ENCODE results near the gene ADRM1.

Gene ADRM1

DNA sequence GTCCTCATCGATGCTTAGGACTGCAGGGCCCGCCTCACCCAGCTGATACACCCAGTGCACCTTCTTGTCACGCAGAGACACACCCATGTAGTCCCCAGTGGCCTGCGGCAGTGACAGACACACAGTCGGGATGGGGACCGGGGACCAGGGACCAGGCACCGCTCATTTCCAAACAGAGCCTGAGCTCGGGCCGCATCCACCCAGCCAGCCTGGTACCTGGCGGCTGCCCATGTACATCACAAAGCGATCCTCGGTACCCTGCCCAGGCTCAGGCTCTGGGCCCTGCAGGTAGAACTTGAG, 11.5 kb downstream of the ADRM1 start:
- no peaks in the 10 kb centered on the region for H3K9me3 ChIP-seq (ENCODE audit: low read length)
- no peak overlapping the region for H3K27ac ChIP-seq (ENCODE audit: low read depth, low read length)
- peaks cover 70% of the 10 kb centered on the region for H3K36me3 ChIP-seq (ENCODE audit: insufficient read depth, low read length)
- no peaks in the 10 kb centered on the region for H3K27me3 ChIP-seq (ENCODE audit: control insufficient read depth in 1 of 2, insufficient read depth in 2 of 2, low read length in 2 of 2)
- no peak overlapping the region for H3K4me3 ChIP-seq (ENCODE audit: low read depth in 1 of 2, low read length in 2 of 2)
- H3K9ac ChIP-seq (ENCODE audit: low read length): no peak overlapping the region
- no peaks in the 10 kb centered on the region for H3K4me1 ChIP-seq (ENCODE audit: insufficient read depth, low read length)

DNA sequence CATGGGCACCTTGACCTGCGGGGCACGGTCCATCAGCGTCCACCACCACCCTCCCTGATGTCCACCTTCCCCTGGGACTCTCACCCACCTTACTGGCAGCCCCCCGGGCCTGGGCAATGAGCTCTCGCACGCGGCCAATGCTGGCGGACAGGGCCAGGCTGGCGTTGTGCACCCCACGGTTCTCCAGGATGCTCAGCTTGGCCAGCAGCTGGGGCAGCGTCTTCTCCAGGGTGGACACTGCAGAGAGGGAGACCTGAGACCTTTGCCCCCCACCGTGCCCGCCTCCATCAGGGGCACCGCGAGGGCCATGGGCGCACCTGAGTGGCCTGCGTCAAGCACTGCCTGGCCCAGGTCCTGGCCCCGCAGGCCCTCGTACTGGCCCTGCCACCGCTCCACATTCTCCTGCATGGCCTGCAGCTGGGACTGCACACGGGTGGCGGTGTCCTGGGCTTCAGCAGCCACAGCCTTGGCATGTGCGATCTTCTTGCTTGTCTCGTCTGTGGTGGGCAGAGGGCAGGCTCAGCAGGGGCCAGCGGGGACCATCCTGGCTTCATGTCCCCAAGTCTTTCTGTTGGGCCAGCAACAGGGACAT, 12.0 kb downstream of the ADRM1 start:
- H3K27ac ChIP-seq (ENCODE audit: low read depth, low read length): no peak overlapping the region
- H3K27me3 ChIP-seq (ENCODE audit: control insufficient read depth in 1 of 2, insufficient read depth in 2 of 2, low read length in 2 of 2): no peaks in the 10 kb centered on the region
- H3K4me3 ChIP-seq (ENCODE audit: low read depth in 1 of 2, low read length in 2 of 2): no peak overlapping the region
- peaks cover 74% of the 10 kb centered on the region for H3K36me3 ChIP-seq (ENCODE audit: insufficient read depth, low read length)
- no peak overlapping the region for H3K9ac ChIP-seq (ENCODE audit: low read length)
- H3K4me1 ChIP-seq (ENCODE audit: insufficient read depth, low read length): no peaks in the 10 kb centered on the region
- H3K9me3 ChIP-seq (ENCODE audit: low read length): no peaks in the 10 kb centered on the region

DNA sequence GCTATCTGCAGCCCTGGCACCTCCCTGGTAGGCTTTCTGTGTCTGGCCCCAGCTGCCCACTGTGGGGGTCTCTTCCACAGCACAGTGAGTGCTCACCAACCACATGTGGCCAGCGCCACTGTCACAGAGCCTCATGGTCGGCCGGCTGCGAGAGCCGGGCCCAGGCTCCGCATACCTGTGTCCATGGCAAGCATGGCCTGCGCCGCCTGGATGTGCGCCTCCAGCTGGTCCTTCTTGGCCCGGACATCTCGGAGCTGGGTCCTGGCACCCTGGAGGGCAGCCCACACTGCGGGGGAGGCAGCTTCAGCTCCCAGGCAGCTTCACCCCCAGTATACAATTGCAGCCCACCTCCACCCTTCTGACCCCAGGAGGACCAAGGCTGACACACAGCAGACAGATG, 13.0 kb downstream of the ADRM1 start:
- no peak overlapping the region for H3K9ac ChIP-seq (ENCODE audit: low read length)
- no peaks in the 10 kb centered on the region for H3K4me1 ChIP-seq (ENCODE audit: insufficient read depth, low read length)
- peaks cover 80% of the 10 kb centered on the region for H3K36me3 ChIP-seq (ENCODE audit: insufficient read depth, low read length)
- no peaks in the 10 kb centered on the region for H3K9me3 ChIP-seq (ENCODE audit: low read length)
- H3K27me3 ChIP-seq (ENCODE audit: control insufficient read depth in 1 of 2, insufficient read depth in 2 of 2, low read length in 2 of 2): no peaks in the 10 kb centered on the region
- H3K4me3 ChIP-seq (ENCODE audit: low read depth in 1 of 2, low read length in 2 of 2): no peak overlapping the region
- H3K27ac ChIP-seq (ENCODE audit: low read depth, low read length): no peak overlapping the region

DNA sequence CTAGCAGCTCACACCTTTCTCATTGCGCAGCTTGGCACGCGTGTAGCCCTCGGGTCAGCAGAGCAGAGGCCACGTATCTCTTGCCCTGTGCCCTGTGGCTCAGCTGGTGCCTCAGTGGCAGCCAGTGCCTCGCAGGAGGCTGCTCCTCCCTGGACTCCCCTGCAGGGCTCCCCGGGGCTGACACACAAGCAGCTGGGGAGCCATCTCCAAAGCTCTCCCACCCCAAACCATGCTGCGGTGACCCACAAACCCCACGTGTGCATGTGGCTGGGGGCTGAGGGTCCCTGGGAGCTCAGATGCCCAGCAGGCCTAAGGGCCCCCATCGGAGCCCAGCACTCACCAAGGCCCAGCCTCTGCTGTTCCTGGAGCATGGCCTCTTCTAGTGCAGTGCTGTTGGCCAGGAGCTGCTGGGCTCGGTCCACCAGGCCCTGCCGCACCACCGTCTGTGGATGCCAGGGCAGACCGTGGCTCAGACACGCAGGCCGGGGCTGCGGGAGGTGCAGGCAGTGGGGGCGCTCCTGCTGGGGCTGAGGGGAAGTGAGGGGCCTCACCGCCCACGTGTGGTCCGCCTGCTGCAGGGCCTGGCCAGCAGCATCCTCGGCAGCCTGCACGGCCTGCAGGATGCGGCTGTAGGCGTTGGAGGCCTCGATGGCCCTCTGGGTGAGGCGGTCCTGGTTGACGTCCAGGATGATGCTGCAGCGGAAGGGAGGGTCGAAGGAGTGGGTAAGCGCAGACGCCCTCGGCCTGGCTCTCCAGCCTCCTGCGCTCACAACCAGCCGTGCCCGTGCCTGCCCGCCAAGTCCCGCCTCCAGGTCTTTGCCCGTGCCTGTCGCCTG, 13.8 kb downstream of the ADRM1 start:
- H3K27me3 ChIP-seq (ENCODE audit: control insufficient read depth in 1 of 2, insufficient read depth in 2 of 2, low read length in 2 of 2): no peaks in the 10 kb centered on the region
- no peak overlapping the region for H3K4me3 ChIP-seq (ENCODE audit: low read depth in 1 of 2, low read length in 2 of 2)
- no peaks in the 10 kb centered on the region for H3K9me3 ChIP-seq (ENCODE audit: low read length)
- no peaks in the 10 kb centered on the region for H3K4me1 ChIP-seq (ENCODE audit: insufficient read depth, low read length)
- peak overlapping the region; percentile 13 for H3K27ac ChIP-seq (ENCODE audit: low read depth, low read length)
- no peak overlapping the region for H3K9ac ChIP-seq (ENCODE audit: low read length)
- peaks cover 76% of the 10 kb centered on the region for H3K36me3 ChIP-seq (ENCODE audit: insufficient read depth, low read length)

DNA sequence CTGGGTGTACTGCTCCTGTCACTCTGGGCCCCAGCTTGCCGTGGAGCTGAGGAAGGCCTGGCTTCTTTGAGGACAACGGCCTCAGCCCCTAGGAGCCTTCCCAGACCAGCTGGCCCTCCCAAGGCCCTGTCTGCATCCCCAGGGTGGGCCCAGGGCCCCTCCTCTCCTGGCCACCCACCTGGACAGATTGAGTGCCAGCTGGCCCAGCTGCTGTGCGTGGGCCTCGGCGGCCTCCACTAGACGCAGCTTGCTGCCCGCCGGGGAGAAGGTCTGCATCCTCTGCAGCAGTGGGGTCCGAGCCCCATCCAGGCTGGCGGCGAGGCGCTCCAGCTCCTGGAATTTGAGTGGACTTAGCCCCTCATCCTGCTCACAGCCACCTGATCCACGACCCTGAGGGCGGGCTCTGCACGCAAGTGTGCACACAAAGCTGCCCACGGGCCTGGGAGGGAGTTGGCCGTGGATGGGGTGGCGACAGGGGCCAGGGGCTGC, 14.4 kb downstream of the ADRM1 start:
- Histone ChIP-seq H3K9ac (ENCODE audit: low read length) (no peak overlapping the region), H3K36me3 (ENCODE audit: insufficient read depth, low read length) (peaks cover 71% of the 10 kb centered on the region)

DNA sequence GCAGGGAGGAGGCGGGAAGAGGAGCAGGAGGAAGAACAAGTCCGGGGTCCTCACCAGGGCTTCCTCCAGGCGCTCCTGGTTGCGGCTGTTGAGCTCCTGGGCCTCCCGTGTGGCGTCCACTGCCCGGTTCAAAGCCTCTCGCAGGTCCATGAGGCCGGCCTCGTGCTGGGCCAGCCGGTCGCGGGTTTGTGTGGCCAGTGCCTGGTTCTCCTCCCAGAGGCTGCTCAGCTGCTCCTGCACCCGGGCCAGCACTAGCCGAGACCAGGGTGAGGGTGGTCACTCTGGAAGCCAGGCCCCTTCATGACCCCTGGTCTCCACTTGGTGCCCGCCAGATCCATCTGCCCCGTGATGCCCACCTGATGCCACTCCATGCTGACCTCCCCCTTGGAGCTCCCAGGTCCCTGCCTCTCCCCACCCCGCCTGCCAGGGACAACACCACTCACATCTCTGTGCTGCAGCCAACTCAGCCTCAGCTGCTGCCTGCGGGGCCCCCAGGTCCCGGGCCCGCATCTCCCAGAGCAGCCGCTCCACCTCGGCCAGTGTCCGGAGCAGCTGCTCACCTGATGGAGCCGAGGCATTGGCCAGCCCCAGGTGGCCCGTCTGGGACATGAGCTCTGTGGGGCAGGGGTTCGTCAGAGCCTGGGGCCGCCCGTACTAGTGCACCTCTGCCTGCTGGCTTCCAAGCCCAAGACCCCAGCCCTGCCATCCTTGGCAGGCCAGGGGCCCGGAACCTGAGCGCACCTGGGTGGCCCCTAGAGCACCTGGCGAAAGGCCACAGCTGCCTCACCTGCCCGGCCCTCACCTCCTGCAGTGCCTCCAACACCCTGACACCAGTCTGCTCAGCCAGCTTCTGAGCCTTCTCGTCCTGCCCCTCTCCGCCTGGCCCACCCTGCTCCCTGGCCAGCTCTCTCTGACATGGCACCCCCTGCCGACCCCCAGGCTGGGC, 15.9 kb downstream of the ADRM1 start:
- Histone ChIP-seq H3K4me3 (ENCODE audit: low read depth in 1 of 2, low read length in 2 of 2) (no peak overlapping the region), H3K9me3 (ENCODE audit: low read length) (no peaks in the 10 kb centered on the region), H3K27ac (ENCODE audit: low read depth, low read length) (no peak overlapping the region), H3K36me3 (ENCODE audit: insufficient read depth, low read length) (peaks cover 57% of the 10 kb centered on the region), H3K27me3 (ENCODE audit: control insufficient read depth in 1 of 2, insufficient read depth in 2 of 2, low read length in 2 of 2) (no peaks in the 10 kb centered on the region), H3K9ac (ENCODE audit: low read length) (no peak overlapping the region), H3K4me1 (ENCODE audit: insufficient read depth, low read length) (no peaks in the 10 kb centered on the region)

More for the DNA sequence above, 14.4 kb downstream of the ADRM1 start:
- Histone ChIP-seq H3K27ac (ENCODE audit: low read depth, low read length) (peak overlapping the region; percentile 63), H3K27me3 (ENCODE audit: control insufficient read depth in 1 of 2, insufficient read depth in 2 of 2, low read length in 2 of 2) (no peaks in the 10 kb centered on the region), H3K4me1 (ENCODE audit: insufficient read depth, low read length) (no peaks in the 10 kb centered on the region), H3K4me3 (ENCODE audit: low read depth in 1 of 2, low read length in 2 of 2) (no peak overlapping the region), H3K9me3 (ENCODE audit: low read length) (no peaks in the 10 kb centered on the region)

DNA sequence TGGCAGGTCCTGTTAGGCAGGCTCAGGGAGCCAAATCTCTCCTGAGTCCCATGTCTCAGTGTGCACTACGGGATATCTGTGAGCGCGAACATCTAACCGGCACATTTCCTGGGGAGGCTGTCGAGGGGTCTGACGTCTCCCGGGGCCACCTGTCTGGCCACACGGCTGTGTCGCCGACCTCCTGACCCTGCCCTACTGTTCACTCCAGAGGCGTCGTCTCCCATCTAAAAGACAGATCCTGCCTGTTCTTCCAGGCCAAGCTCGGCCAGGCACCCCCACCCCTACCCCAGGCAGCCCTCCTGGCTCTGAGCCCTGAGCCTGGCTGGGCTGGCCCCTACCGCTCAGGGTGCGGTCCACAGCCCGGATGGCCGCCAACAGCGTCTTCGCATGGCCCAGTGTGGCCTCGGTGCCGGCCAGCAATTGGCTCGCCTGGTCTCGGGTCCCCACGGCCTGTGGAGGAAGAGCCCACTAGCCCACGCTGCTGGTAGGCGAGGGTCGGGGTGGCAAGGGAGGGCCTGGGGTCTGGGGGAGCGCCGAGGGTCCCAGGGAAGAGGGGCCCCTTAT, 16.6 kb downstream of the ADRM1 start:
- H3K27me3 ChIP-seq (ENCODE audit: control insufficient read depth in 1 of 2, insufficient read depth in 2 of 2, low read length in 2 of 2): no peaks in the 10 kb centered on the region
- no peaks in the 10 kb centered on the region for H3K4me1 ChIP-seq (ENCODE audit: insufficient read depth, low read length)
- H3K9ac ChIP-seq (ENCODE audit: low read length): no peak overlapping the region
- H3K27ac ChIP-seq (ENCODE audit: low read depth, low read length): no peak overlapping the region
- no peak overlapping the region for H3K4me3 ChIP-seq (ENCODE audit: low read depth in 1 of 2, low read length in 2 of 2)
- H3K36me3 ChIP-seq (ENCODE audit: insufficient read depth, low read length): peaks cover 58% of the 10 kb centered on the region
- H3K9me3 ChIP-seq (ENCODE audit: low read length): no peaks in the 10 kb centered on the region

DNA sequence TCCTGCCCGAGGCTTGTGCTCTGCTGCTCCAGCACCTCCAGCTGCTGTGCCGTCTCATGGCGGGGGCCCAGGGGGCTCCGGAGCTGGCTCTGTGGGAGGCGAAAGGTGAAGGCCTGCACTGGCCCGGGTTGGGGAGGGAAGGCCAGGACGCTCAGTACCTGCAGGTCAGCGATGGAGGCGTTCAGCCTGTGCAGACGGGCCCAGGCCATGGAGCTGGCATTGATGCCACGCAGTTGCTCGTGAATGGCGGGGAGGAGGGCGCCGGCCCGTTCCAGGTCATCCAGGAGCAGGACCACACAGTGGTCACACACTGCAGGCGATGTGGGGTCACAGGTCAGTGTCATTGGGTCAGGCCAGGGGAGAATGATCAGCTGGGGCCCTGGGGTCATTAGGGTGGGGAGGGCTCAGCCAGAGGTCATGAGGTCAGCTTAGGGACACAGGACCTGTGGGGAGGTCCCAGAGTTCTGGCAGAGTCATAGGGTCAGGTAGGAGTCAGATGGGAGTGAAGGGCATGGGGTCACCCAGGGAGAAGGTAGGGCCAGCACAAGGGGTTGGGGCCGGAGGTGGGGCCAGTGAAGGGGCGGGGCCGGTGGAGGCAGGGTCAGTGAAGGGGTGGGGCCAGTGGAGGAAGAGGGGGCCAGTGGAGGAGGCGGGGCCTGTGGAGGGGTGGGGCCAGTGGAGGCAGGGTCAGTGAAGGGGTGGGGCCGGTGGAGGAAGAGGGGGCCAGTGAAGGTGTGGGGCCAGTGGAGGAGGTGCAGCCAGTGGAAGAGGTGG, 18.0 kb downstream of the ADRM1 start:
- Histone ChIP-seq H3K36me3 (ENCODE audit: insufficient read depth, low read length) (peaks cover 56% of the 10 kb centered on the region), H3K9ac (ENCODE audit: low read length) (no peak overlapping the region), H3K27ac (ENCODE audit: low read depth, low read length) (no peak overlapping the region), H3K27me3 (ENCODE audit: control insufficient read depth in 1 of 2, insufficient read depth in 2 of 2, low read length in 2 of 2) (no peaks in the 10 kb centered on the region), H3K4me1 (ENCODE audit: insufficient read depth, low read length) (no peaks in the 10 kb centered on the region), H3K4me3 (ENCODE audit: low read depth in 1 of 2, low read length in 2 of 2) (no peak overlapping the region), H3K9me3 (ENCODE audit: low read length) (no peaks in the 10 kb centered on the region)

DNA sequence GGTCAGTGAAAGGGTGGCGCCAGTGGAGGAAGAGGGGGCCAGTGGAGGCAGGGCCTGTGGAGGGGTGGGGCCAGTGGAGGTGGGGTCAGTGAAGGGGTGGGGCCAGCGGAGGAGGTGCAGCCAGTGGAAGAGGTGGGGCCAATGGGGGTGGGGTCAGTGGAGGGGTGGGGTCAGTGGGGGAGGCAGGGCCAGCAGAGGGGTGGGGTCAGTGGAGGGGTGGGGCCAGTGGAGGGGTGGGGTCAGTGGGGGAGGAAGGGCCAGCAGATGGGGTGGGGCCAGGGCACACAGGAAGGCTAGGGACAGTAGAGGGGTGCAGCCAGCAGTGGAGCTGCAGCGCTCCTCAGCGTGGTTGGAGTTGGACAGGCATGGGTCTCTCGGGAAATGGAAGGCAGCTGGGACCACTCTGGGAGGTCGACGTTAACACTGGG, 18.7 kb downstream of the ADRM1 start:
- Histone ChIP-seq H3K36me3 (ENCODE audit: insufficient read depth, low read length) (peaks cover 56% of the 10 kb centered on the region), H3K9ac (ENCODE audit: low read length) (no peak overlapping the region), H3K27me3 (ENCODE audit: control insufficient read depth in 1 of 2, insufficient read depth in 2 of 2, low read length in 2 of 2) (no peaks in the 10 kb centered on the region), H3K9me3 (ENCODE audit: low read length) (no peaks in the 10 kb centered on the region), H3K4me3 (ENCODE audit: low read depth in 1 of 2, low read length in 2 of 2) (no peak overlapping the region), H3K4me1 (ENCODE audit: insufficient read depth, low read length) (no peaks in the 10 kb centered on the region), H3K27ac (ENCODE audit: low read depth, low read length) (no peak overlapping the region)

DNA sequence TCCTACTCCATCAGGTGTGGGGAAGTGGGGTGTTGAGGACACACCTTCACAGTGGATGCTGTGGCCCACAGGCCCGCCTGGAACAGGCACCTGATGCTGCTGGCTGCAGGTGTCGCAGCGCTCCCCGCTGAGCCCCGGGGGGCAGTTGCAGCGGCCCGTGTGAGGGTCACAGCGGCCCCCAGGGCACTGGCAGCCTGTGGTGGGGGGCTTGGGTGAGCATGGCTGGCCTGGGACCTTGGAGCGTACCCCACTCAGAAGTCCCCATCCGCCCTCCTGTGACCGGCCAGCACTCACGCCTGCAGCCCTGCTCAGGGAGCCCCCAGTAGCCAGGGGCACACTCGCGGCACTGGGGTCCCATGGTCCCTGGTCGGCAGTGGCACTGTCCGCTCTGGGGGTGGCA, 19.2 kb downstream of the ADRM1 start:
- H3K4me3 ChIP-seq (ENCODE audit: low read depth in 1 of 2, low read length in 2 of 2): no peak overlapping the region
- H3K4me1 ChIP-seq (ENCODE audit: insufficient read depth, low read length): no peaks in the 10 kb centered on the region
- no peaks in the 10 kb centered on the region for H3K9me3 ChIP-seq (ENCODE audit: low read length)
- H3K36me3 ChIP-seq (ENCODE audit: insufficient read depth, low read length): peaks cover 56% of the 10 kb centered on the region
- H3K9ac ChIP-seq (ENCODE audit: low read length): no peak overlapping the region
- no peaks in the 10 kb centered on the region for H3K27me3 ChIP-seq (ENCODE audit: control insufficient read depth in 1 of 2, insufficient read depth in 2 of 2, low read length in 2 of 2)
- no peak overlapping the region for H3K27ac ChIP-seq (ENCODE audit: low read depth, low read length)

Measured in muscle layer of colon (tissue), 2 donors.